ENCODE results near the gene DNMT3A. TPM values are rescaled to one million over a fixed set of nuclear protein-coding genes. Genes with fewer than 3 reads are reported as not detected.

The DNMT3A gene
- total RNA-seq, 1 donor from 2014 or later = 219 TPM

- TF ChIP-seq, protein P1, sequence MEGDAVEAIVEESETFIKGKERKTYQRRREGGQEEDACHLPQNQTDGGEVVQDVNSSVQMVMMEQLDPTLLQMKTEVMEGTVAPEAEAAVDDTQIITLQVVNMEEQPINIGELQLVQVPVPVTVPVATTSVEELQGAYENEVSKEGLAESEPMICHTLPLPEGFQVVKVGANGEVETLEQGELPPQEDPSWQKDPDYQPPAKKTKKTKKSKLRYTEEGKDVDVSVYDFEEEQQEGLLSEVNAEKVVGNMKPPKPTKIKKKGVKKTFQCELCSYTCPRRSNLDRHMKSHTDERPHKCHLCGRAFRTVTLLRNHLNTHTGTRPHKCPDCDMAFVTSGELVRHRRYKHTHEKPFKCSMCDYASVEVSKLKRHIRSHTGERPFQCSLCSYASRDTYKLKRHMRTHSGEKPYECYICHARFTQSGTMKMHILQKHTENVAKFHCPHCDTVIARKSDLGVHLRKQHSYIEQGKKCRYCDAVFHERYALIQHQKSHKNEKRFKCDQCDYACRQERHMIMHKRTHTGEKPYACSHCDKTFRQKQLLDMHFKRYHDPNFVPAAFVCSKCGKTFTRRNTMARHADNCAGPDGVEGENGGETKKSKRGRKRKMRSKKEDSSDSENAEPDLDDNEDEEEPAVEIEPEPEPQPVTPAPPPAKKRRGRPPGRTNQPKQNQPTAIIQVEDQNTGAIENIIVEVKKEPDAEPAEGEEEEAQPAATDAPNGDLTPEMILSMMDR (IDR thresholded peaks at IDR 0.05; ENCODE audit: unreplicated experiment) = no peak
- DNase-seq (ENCODE audit: low spot score in 2 of 2, unreplicated experiment in 2 of 2) = no peak
- Mint-ChIP-seq H3K4me3 (no peak overlapping the region), H3K27me3 (ENCODE audit: low read depth) (no peaks in the 10 kb centered on the region), H3K36me3 (peaks cover 20% of the 10 kb centered on the region), H3K9me3 (no peaks in the 10 kb centered on the region), H3K4me1 (peaks cover 7% of the 10 kb centered on the region), H3K27ac (no peak overlapping the region)
Measured at GRCh38 chr2:25297738-25298137, 44.0 kb downstream of the DNMT3A start.

DNA sequence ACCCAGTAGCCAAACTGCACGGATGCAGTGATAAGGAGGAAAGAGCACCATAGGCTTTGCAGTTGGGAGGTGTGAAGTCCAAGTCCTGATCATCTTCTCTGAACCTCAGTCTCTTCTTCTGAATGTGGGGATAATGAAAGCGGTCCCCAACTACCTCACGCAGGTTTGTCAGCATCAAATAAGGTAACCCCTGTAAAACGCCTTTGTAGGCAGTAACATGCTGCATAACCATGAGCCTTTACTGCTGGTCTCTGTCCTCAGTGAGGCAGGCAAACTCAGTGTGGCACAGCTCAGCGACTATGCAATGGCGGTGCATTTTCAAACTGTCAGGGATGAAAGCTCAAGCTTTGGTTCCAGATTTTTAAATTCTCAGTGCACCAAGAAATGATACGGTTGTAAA, 46.1 kb downstream of the DNMT3A start:
- Mint-ChIP-seq H3K27ac (no peak overlapping the region), H3K9me3 (no peaks in the 10 kb centered on the region), H3K27me3 (ENCODE audit: low read depth) (no peaks in the 10 kb centered on the region), H3K4me1 (peaks cover 10% of the 10 kb centered on the region), H3K4me3 (no peak overlapping the region), H3K36me3 (peaks cover 16% of the 10 kb centered on the region)
- no peak for DNase-seq (ENCODE audit: low spot score in 2 of 2, unreplicated experiment in 2 of 2)
- TF ChIP-seq, protein P1 (IDR thresholded peaks at IDR 0.05; ENCODE audit: unreplicated experiment) = no peak

DNA sequence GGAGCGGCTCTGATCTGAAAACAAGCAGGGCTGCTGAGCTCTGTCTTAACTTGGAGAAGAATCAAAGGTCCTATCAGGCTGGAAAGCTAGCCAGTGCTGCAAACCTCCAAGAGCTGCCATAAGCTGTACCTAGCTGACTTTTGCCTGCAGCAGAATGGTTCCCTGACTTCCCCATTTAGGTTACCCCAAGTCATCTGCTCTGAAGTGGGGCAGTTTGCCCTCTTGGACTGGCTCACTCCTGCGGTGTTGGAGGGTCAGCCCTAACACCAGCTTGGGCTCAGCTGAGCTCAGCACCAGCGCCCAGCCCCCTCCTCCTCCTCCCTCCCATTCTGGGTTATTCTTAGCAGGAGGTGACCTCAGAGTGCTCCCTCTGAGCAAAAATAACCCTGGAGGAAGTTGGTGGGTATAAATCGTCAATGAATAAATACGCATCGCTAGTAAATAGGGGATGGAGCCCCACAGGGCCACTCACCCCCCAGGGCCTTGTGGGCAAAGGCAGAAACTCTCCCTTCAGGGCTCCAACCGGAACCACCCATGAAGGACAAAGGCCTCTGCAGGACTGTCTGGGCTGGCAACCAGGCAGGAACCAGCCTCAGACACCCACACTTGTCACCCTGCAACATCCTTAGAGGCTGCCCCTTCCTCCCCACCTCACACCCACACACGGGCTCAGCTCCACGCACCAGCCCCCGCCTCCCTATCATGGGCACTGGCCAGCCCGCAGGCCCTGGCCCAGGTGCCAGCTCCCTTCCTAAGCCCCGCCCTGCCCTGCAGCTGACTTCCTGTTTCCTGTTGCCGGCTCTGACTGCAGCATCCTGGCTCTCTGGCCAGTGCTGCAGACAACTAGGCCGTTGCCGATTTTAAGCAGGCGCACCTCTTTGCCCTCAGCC, 46.9 kb downstream of the DNMT3A start:
- peaks cover 14% of the 10 kb centered on the region for H3K36me3 Mint-ChIP-seq
- TF ChIP-seq, protein P1 (IDR thresholded peaks at IDR 0.05; ENCODE audit: unreplicated experiment) = no peak
- no peaks in the 10 kb centered on the region for H3K9me3 Mint-ChIP-seq
- no peak for DNase-seq (ENCODE audit: low spot score in 2 of 2, unreplicated experiment in 2 of 2)
- H3K27me3 Mint-ChIP-seq (ENCODE audit: low read depth) = no peaks in the 10 kb centered on the region
- H3K27ac Mint-ChIP-seq = peak overlapping the region; percentile 30
- H3K4me3 Mint-ChIP-seq = no peak overlapping the region
- H3K4me1 Mint-ChIP-seq = peaks cover 10% of the 10 kb centered on the region

DNA sequence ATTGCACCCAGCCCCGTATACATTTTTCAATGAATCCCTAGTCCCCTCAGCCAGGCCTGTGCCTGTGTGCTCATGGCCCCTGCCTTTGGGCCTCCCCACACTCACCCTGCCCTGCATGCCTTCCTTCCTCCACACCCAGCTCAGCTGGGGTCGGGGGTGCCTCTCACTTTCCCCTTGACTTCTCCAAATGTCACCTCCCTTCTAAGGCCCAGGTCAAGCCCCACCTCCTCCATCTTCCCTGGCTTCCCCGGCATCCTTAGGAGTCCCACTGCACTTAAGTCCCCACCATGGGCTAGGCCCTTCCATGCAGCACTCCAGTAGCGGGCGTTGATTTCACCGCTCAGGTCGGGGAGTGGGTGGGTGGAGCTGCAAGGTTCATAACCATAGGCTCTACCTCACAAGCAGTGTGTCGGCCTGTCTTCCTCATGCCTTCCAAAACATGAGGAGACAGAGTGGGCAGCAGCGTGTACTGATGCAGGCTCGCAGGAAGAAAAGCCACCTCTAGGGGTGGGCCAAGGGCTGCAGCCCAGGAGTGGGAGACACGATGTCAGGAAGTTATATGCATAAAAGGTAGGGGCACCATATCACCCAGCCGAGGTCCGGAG, 47.7 kb downstream of the DNMT3A start:
- no peak for DNase-seq (ENCODE audit: low spot score in 2 of 2, unreplicated experiment in 2 of 2)
- Mint-ChIP-seq H3K36me3 (peaks cover 14% of the 10 kb centered on the region), H3K4me3 (no peak overlapping the region), H3K27ac (no peak overlapping the region), H3K4me1 (peaks cover 10% of the 10 kb centered on the region), H3K27me3 (ENCODE audit: low read depth) (no peaks in the 10 kb centered on the region), H3K9me3 (no peaks in the 10 kb centered on the region)
- TF ChIP-seq, protein P1 (IDR thresholded peaks at IDR 0.05; ENCODE audit: unreplicated experiment) = no peak

- Mint-ChIP-seq H3K36me3 (peaks cover 17% of the 10 kb centered on the region), H3K27me3 (ENCODE audit: low read depth) (no peaks in the 10 kb centered on the region), H3K4me3 (no peak overlapping the region), H3K4me1 (peaks cover 10% of the 10 kb centered on the region), H3K27ac (peak overlapping the region; percentile 39), H3K9me3 (no peaks in the 10 kb centered on the region)
- no peak for DNase-seq (ENCODE audit: low spot score in 2 of 2, unreplicated experiment in 2 of 2)
- TF ChIP-seq, protein P1 (IDR thresholded peaks at IDR 0.05; ENCODE audit: unreplicated experiment) = no peak
Measured at GRCh38 chr2:25293145-25293544, 48.6 kb downstream of the DNMT3A start.
